ENCODE data around the gene ADAMTS15. TPM values are rescaled to one million over a fixed set of nuclear protein-coding genes. Genes with fewer than 3 reads are reported as not detected.

ADAMTS15 gene
- total RNA-seq, 6 experiments from 2014 or later, result 0.19 to 1.1 (median 0.31) TPM; not detected in 1

- H3K9me3 ChIP-seq, result no peaks in the 10 kb centered on the region
- 0% methylated on average over 10 of the region's 84 CpGs for WGBS (ENCODE audit: insufficient coverage, low coverage, low lambda C conversion rate, missing lambda C conversion rate)
- no peak overlapping the region for H3K27ac ChIP-seq
- no peaks in the 10 kb centered on the region for H3K36me3 ChIP-seq
- peak overlapping the region in 1 of 3 donors; percentile 27 for H3K4me3 ChIP-seq
- H3K4me1 ChIP-seq, result peaks cover 0 to 12% (median 2%) of the 10 kb centered on the region in 4 donors
- intact Hi-C loops (cut with DNase I), result loop anchor here in 1 of 2 donors (5.0 to 10.0 kb wide), 2 partner anchors 213 to 435 kb away; no protein-coding TSS in a partner anchor
- ATAC-seq (no peak), DNase-seq (no peak)
- H3K27me3 ChIP-seq, result peaks cover 6 to 13% of the 10 kb centered on the region in 2 donors
- TF ChIP-seq, protein P1, sequence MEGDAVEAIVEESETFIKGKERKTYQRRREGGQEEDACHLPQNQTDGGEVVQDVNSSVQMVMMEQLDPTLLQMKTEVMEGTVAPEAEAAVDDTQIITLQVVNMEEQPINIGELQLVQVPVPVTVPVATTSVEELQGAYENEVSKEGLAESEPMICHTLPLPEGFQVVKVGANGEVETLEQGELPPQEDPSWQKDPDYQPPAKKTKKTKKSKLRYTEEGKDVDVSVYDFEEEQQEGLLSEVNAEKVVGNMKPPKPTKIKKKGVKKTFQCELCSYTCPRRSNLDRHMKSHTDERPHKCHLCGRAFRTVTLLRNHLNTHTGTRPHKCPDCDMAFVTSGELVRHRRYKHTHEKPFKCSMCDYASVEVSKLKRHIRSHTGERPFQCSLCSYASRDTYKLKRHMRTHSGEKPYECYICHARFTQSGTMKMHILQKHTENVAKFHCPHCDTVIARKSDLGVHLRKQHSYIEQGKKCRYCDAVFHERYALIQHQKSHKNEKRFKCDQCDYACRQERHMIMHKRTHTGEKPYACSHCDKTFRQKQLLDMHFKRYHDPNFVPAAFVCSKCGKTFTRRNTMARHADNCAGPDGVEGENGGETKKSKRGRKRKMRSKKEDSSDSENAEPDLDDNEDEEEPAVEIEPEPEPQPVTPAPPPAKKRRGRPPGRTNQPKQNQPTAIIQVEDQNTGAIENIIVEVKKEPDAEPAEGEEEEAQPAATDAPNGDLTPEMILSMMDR (IDR thresholded peaks at IDR 0.05), result no peak
- no peak for TF ChIP-seq POLR2A (IDR thresholded peaks at IDR 0.05)
Measured at GRCh38 chr11:130427581-130428315, 20.7 kb upstream of the ADAMTS15 start.

DNA sequence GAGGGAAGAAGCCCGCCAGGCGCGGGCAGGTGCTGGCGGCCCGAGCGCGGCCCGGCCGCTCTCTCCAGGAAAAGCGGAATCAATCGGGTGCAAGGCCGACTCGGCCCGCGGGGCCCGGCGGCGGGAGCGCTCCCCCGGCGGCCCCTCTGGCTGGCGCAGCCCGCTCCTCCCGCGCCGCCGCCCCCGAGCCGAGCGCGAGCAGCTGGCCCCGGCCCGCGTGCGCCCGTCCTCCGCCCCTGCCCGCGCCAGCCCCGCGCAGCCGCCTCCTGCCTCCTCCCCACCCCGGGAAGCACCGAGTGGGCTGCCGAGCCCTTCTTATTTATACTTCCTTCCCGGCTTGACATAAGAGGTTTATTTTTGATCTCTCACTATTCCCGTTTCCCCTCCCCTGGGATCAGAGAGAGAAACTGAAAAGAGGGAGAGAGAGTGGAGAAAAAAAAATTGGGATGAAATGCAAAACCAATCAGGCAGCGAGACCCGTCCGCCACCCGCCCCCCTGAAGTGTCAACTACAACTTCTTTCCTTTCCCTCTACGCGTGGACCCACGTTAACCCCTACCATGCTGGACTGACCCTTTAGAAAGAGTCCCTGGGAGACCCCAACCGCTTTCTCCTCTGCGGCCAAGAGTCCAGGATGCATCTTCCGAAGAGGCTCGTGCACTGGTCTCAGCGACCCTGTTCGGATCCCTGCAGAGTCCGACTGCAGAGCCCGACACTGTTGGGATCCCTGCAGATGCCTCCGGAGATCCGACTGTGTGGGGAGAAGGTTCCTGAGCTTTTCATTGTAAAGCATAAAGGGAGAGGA is 19.9 kb upstream of the ADAMTS15 start, which contains the start of gene ADAMTS8:
ADAMTS8 (minus strand) TSS at position 294 of the 804 bp plus-strand sequence. CDS start 323 bp downstream, outside the sequence.
- Histone ChIP-seq H3K27me3 (peaks cover 6 to 13% of the 10 kb centered on the region in 2 donors), H3K27ac (no peak within 1 kb of the TSS), H3K36me3 (no peaks in the 10 kb centered on the region), H3K4me1 (peaks cover 0 to 12% (median 2%) of the 10 kb centered on the region in 4 donors), H3K9me3 (no peaks in the 10 kb centered on the region), H3K4me3 (peak within 1 kb of the TSS in 1 of 3 donors; percentile 27)
- intact Hi-C loops (cut with DNase I), result loop anchor here in 1 of 2 donors (5.0 to 10.0 kb wide), 2 partner anchors 214 to 434 kb away; no protein-coding TSS in a partner anchor
- ATAC-seq, result no peak
- no peak for TF ChIP-seq POLR2A (IDR thresholded peaks at IDR 0.05)
- TF ChIP-seq, protein P1 (IDR thresholded peaks at IDR 0.05), result no peak
- 2% methylated on average over 28 of the region's 64 CpGs for WGBS (ENCODE audit: insufficient coverage, low coverage, low lambda C conversion rate, missing lambda C conversion rate)
- no peak for DNase-seq

DNA sequence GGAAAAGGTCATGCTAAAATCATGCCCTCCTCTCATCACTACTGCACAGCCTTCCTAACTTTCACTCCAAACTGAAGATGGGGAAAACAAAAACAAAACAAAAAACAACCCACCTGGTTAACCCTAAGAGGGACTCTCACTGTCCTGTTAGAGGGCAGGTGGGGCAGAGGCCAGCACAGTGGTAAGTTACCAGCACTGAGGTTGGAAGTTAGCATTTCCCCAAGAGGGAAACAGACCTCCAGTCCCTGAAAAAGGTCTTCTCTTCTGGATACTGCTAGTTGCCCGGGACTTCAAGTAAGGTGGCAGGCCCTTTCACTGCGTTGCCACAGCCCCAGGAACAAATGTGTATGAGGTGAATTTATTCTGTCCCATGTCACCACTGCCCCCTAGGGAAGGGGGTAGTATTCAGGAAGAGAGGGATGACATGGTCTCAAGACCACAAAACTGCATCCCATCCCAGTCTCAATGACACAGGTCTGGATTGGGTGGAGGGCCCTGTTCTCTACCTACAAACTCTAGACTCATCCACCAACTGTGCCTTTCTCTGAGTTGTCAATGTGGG is 19.2 kb upstream of the ADAMTS15 start:
- 50% methylated on average over 1 of the region's 2 CpGs for WGBS (ENCODE audit: insufficient coverage, low coverage, low lambda C conversion rate, missing lambda C conversion rate)
- Histone ChIP-seq H3K27me3 (peaks cover 6 to 13% of the 10 kb centered on the region in 2 donors), H3K27ac (no peak overlapping the region), H3K9me3 (no peaks in the 10 kb centered on the region), H3K4me1 (peaks cover 0 to 12% (median 2%) of the 10 kb centered on the region in 4 donors), H3K36me3 (no peaks in the 10 kb centered on the region), H3K4me3 (no peak overlapping the region)
- DNase-seq, result no peak
- intact Hi-C loops (cut with DNase I), result loop anchor here in 1 of 2 donors (5.0 to 10.0 kb wide), 2 partner anchors 214 to 433 kb away; no protein-coding TSS in a partner anchor
- TF ChIP-seq POLR2A (IDR thresholded peaks at IDR 0.05), result no peak
- TF ChIP-seq, protein P1 (IDR thresholded peaks at IDR 0.05), result no peak
- no peak for ATAC-seq

DNA sequence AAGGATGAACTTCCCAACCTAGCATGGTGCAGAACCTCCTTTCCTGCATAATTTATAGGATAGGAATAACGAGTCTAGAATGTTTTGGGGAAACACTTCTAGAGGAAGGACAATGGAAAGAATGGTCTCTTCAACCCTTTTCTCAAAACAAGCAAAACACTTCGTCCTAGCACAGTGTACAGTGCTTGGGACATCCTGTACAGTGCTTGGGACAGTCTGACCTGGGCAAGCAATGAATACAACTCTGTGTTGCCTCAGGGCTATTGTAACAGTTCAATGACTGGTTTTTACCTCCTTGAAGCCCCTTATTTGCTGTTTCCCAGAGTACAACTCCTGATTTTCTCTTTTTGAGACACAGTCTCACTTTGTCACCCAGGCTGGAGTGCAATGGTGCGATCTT is 18.5 kb upstream of the ADAMTS15 start:
- Histone ChIP-seq H3K27ac (no peak overlapping the region), H3K4me1 (peaks cover 0 to 12% (median 2%) of the 10 kb centered on the region in 4 donors), H3K36me3 (no peaks in the 10 kb centered on the region), H3K9me3 (no peaks in the 10 kb centered on the region), H3K4me3 (no peak overlapping the region), H3K27me3 (peaks cover 6 to 13% of the 10 kb centered on the region in 2 donors)
- WGBS (ENCODE audit: insufficient coverage, low coverage, low lambda C conversion rate, missing lambda C conversion rate), result 39% methylated on average over 3 of the region's 3 CpGs
- ATAC-seq, result no peak
- intact Hi-C loops (cut with DNase I), result loop anchor here (5.0 to 10.0 kb wide), 3 partner anchors 215 to 432 kb away; no protein-coding TSS in a partner anchor
- no peak for TF ChIP-seq POLR2A (IDR thresholded peaks at IDR 0.05)
- TF ChIP-seq, protein P1 (IDR thresholded peaks at IDR 0.05), result no peak
- DNase-seq, result no peak
